SU-DHL-6 (cell line): ENCODE measurements around the gene CAPN5.

Experiments used
- CTCF ChIP-seq: fragments of 200-600 bp; sonication (generic); IDR thresholded peaks from one replicate; pipeline ENCODE4 v1.5.1; 2017; ENCODE audit warnings: antibody characterized with exemption, mild to moderate bottlenecking, low read length, moderate library complexity; ENCODE audit not compliant: insufficient read depth, poor library complexity, severe bottlenecking
- EZH2phosphoT487 ChIP-seq: fragments of 200-600 bp; sonication (generic), shearing (Covaris generic); conservative IDR thresholded peaks from 2 replicates; pipeline ENCODE4 v1.6.1; 2018; ENCODE audit warnings: mild to moderate bottlenecking, antibody characterized with exemption, low read length, moderate library complexity, mixed read lengths

DNA sequence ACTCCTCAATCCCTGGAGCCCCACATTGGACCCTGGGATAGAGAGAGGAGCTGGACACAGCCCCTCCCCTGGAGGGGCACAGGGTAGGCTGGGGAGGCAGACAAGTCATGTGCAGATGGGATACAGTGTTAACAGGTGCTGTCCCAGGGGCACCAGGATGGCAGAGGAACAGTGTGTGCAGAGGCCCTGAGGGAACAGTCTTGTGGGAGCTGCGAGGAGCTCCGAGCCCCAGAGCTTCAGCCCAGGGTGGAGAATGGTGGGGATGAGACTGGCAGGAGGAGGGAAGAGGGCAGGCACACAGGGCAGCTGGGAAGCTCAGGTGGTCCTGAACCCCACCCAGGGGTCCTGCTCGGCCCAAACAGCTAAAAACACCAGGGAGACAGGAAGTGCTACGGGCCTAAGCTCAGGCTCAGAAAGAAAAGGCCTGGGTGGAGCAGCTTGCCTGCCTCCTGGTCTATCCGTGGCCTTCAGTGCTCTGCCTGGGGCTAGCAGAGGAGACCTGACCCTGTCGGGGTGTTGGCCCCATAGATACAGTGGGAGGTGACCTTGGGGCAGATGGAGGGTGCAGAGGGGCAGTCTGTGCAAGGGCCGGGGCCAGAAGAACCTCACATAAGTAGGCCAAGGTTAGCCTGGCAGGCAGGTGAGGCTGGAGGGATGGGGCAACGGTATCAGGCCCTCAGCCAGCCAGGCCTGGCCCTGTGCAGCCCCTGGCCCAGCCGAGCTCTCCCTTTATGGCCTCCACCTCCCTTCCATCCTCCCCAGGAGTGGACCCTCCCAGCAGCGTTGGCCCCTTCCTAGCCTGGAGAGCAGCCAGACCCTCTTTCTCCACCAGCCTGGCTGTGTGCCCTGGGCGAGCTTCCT lies 15.4 kb downstream of the CAPN5 start:
- TF ChIP-seq CTCF (no peak), EZH2phosphoT487 (no peak)
